Prostate gland (tissue), 2 donors: ENCODE data around the gene NCOR2.

Experiments used
- POLR2AphosphoS5 ChIP-seq: sonication (generic); formaldehyde crosslinking; IDR thresholded peaks from one replicate; pipeline ENCODE4 v1.6.1; 2017; ENCODE audit warnings: antibody characterized with exemption
- TF ChIP-seq, protein P1 (sequence below), 4 experiments: fragments of 200-600 bp in 2 of 4; fragments of 450-650 bp in 2 of 4; sonication (generic) in 2 of 4; IDR thresholded peaks; 1 replicate in 3 of 4; 2 replicates in 1 of 4; pipeline ENCODE4 v1.5.1; 2016 to 2019; ENCODE audit warnings: antibody characterized with exemption in 4 of 4, mild to moderate bottlenecking in 2 of 4, moderate library complexity in 2 of 4

DNA sequence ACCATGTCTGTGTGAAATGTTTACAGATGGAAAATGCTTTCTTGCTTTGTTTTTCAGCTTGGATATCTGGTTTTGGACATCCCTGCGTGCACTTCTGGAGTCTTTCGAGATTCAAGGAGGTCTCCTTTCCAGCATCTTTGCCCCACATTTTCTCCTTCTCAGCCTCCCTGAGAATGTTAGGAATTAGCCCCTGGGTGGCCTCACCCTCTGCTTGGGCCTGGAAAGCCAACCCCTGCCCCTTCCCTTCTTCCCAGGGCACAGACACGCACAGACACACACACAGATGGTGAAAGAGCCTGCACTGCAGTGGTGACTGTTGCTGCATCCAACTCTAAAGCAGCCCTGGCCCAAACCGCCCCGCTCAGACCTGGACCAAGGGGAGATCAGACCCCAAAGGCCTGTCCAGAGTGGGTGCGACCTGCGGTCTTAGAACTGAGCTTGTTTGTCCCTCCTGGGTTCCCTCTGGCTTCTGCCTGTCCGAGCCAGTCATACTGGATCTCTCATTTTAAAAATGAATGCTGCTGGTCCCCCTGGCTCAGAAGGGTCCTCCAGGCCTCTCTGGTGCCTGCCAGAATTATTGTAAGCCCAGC, 8.7 kb upstream of the NCOR2 start:
- TF ChIP-seq POLR2AphosphoS5: no peak
- TF ChIP-seq, protein P1, sequence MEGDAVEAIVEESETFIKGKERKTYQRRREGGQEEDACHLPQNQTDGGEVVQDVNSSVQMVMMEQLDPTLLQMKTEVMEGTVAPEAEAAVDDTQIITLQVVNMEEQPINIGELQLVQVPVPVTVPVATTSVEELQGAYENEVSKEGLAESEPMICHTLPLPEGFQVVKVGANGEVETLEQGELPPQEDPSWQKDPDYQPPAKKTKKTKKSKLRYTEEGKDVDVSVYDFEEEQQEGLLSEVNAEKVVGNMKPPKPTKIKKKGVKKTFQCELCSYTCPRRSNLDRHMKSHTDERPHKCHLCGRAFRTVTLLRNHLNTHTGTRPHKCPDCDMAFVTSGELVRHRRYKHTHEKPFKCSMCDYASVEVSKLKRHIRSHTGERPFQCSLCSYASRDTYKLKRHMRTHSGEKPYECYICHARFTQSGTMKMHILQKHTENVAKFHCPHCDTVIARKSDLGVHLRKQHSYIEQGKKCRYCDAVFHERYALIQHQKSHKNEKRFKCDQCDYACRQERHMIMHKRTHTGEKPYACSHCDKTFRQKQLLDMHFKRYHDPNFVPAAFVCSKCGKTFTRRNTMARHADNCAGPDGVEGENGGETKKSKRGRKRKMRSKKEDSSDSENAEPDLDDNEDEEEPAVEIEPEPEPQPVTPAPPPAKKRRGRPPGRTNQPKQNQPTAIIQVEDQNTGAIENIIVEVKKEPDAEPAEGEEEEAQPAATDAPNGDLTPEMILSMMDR (IDR thresholded peaks at IDR 0.05): no peak
